SJCRH30 (cell line): ENCODE measurements around the gene SHMT1. TPM values are rescaled to one million over a fixed set of nuclear protein-coding genes. Genes with fewer than 3 reads are reported as not detected.
"Not testable (repeated sequence)": the region's sequence is repeated elsewhere in the genome, so short reads cannot be mapped to it uniquely, and the experiment has no call there.

Experiments
- DNase-seq, 2 experiments: peaks; one replicate each; pipeline ENCODE4 v3.0.0-alpha.2; 2015 to 2020
- H3K27ac ChIP-seq: fragments of 250-450 bp; sonication (Bioruptor Pico); 2 replicates; pipeline ENCODE4 v1.5.1; 2020; ENCODE audit warnings: mild to moderate bottlenecking, moderate library complexity
- H3K27me3 ChIP-seq: fragments of 250-450 bp; sonication (Bioruptor Pico); 2 replicates; pipeline ENCODE4 v1.5.1; 2020; ENCODE audit warnings: mild to moderate bottlenecking, moderate library complexity
- H3K36me3 ChIP-seq: fragments of 250-450 bp; sonication (Bioruptor Pico); 2 replicates; pipeline ENCODE4 v1.5.1; 2020; ENCODE audit warnings: mild to moderate bottlenecking, moderate library complexity
- H3K4me1 ChIP-seq: fragments of 250-450 bp; sonication (Bioruptor Pico); 2 replicates; pipeline ENCODE4 v1.5.1; 2020; ENCODE audit warnings: mild to moderate bottlenecking, moderate library complexity
- H3K4me3 ChIP-seq: fragments of 250-450 bp; sonication (Bioruptor Pico); 2 replicates; pipeline ENCODE4 v1.5.1; 2020; ENCODE audit warnings: mild to moderate bottlenecking, moderate library complexity
- H3K9me3 ChIP-seq: fragments of 250-450 bp; sonication (Bioruptor Pico); replicated peaks from 2 replicates; pipeline ENCODE4 v1.5.1; 2020; ENCODE audit warnings: mild to moderate bottlenecking, moderate library complexity
- total RNA-seq: library from RNA; depleted of rRNA; stranded (reverse); fragments of >200 nt; shearing (Covaris generic); gene quantifications from 2 replicates; pipeline ENCODE4 v1.2.3, GENCODE V29; 2014; rRNA removed

Gene SHMT1
- total RNA-seq, 1 experiment from 2014 or later: 92.6 TPM

DNA sequence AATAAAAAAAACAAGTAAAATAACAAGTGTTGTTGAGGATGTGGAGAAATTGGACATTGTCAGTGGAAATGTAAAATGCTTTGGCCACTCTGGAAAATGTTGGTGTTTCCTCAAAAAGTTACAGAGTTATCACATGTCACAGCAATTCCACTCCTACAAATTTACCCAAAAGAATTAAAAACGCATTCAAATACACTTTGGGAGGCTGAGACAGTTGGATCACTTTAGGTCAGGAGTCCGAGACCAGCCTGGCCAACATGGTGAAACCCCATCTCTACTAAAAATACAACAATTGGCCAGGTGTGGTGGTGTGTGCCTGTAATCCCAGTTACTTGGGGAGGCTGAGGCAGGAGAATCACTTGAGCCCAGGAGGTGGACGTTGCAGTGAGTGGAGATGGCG, 54.1 kb downstream of the SHMT1 start:
- Histone ChIP-seq H3K27me3 (no peaks in the 10 kb centered on the region), H3K27ac (no peak overlapping the region), H3K9me3 (no peaks in the 10 kb centered on the region), H3K4me1 (peaks cover 4% of the 10 kb centered on the region; the same call in 1 of the 2 replicates), H3K4me3 (no peak overlapping the region), H3K36me3 (peaks cover 86% of the 10 kb centered on the region)
- DNase-seq: no peak

GRCh38 chr17:18303206-18303605, 60.1 kb downstream of the SHMT1 start:
- H3K27me3 ChIP-seq, H3K4me3 ChIP-seq, H3K4me1 ChIP-seq, H3K27ac ChIP-seq, H3K9me3 ChIP-seq, DNase-seq: not testable (repeated sequence)
- peaks cover 97% of the 10 kb centered on the region for H3K36me3 ChIP-seq

DNA sequence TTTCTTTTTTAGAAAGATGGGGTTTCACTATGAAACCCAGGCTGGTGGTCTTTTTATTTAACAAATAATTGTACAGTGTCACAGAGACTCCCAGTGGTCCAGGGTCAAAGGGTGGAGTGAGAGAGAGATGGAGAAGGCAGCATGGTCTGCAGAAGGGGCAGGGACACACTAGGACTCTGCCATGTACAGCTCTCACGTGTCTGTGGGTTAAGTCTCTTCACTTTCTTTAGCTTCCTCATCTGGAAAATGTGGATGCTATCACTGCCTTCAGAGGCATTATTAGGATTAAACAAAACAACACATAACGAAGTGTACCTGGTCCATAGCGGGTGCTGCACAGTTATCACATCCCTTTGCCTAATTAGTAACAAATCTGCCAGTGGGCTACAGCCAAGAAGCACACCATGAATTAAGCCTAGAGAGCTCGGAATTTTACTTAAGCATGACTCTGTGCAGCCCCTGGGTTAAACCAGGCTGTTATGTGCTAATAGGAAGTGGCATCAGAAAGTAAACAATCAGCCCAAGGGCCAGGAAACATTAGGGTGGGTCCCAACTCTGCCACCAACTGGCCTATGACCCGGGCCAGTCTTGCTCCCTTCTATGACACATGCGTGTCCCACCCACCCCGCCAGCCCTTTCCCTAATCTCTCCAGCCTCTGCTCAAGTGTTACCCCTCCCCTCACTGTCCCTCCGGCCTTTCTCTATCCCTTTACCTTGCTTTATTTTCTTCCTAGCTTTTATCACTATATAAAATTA, 62.4 kb downstream of the SHMT1 start:
- no peaks in the 10 kb centered on the region for H3K4me1 ChIP-seq
- no peak overlapping the region for H3K4me3 ChIP-seq
- H3K9me3 ChIP-seq: no peaks in the 10 kb centered on the region
- DNase-seq: no peak
- H3K27me3 ChIP-seq: no peaks in the 10 kb centered on the region
- no peak overlapping the region for H3K27ac ChIP-seq
- peaks cover 91% of the 10 kb centered on the region for H3K36me3 ChIP-seq

DNA sequence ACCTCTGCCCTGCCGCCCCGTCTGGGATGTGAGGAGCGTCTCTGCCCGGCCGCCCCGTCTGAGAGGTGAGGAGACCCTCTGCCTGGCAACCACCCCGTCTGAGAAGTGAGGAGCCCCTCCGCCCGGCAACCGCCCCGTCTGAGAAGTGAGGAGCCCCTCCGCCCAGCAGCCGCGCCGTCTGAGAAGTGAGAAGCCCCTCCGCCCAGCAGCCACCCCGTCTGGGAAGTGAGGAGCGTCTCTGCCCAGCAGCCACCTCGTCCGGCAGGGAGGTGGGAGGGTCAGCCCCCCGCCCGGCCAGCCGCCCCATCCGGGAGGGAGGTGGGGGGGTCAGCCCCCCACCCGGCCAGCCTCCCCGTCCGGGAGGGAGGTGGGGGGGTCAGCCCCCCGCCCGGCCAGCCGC, 65.3 kb downstream of the SHMT1 start:
- not testable (repeated sequence) for H3K27ac ChIP-seq, H3K27me3 ChIP-seq, H3K4me1 ChIP-seq, DNase-seq, H3K4me3 ChIP-seq, H3K9me3 ChIP-seq
- H3K36me3 ChIP-seq: peaks cover 90% of the 10 kb centered on the region

DNA sequence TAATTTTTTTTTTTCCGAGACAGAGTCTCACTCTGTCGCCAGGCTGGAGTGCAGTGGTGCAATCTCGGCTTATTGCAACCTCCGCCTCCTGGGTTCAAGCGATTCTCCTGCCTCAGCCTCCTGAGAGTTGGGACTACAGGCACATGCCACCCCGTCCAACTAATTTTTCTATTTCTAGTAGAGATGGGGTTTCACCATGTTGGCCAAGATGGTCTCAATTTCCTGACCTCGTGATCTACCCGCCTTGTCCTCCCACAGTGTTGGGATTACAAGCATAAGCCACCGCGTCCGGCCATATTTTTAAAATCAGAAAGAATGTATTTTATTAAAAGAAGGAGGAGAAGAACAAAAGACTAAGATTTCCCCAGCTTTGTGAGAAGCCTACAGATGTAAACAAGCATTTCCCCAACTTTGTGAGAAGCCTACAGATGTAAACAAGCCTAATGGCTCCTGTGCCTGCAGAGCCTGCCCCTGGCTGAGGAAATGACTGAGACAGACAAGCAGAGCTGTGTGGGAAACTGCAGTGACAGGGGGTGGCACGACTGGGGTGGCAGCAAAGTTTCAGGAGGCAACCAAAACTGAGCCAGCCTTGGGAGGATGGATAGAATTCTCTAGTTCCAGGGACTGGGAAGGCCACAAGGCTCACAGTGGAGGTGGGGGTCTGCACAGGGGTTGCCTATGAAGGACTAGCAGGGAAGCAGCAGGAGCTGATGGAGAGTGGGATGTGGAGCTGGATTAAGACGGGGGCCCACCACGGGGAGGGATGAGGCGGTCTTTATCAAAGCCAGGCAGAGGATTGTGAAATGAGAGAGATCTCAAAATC, 71.4 kb downstream of the SHMT1 start:
- no peaks in the 10 kb centered on the region for H3K27me3 ChIP-seq
- no peak for DNase-seq
- H3K27ac ChIP-seq: no peak overlapping the region
- H3K36me3 ChIP-seq: peaks cover 97% of the 10 kb centered on the region
- no peaks in the 10 kb centered on the region for H3K9me3 ChIP-seq
- H3K4me3 ChIP-seq: no peak overlapping the region
- H3K4me1 ChIP-seq: no peaks in the 10 kb centered on the region

DNA sequence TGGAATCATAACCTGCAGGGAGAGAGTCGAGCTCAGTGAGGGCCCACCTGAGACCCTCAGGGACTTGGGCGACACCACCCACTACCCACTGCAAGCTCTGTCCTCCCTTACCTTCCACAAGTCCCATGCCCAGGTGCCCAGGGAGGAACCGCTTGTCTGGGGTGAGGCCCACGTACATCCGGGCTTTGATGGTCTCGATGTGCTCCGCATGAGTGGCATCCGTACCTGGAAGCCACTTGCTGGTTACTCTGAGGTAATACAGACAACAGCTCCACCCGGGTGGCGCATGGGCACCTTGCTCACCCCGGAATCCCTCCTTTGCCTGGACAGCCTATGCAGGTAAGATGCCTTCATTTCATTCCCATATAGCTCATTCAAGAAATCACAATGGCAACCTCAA, 78.1 kb downstream of the SHMT1 start:
- no peak for DNase-seq
- H3K4me1 ChIP-seq: no peaks in the 10 kb centered on the region
- no peak overlapping the region for H3K27ac ChIP-seq
- H3K9me3 ChIP-seq: no peaks in the 10 kb centered on the region
- H3K4me3 ChIP-seq: no peak overlapping the region
- H3K36me3 ChIP-seq: peaks cover 99% of the 10 kb centered on the region
- H3K27me3 ChIP-seq: no peaks in the 10 kb centered on the region

- no peaks in the 10 kb centered on the region for H3K9me3 ChIP-seq
- H3K4me3 ChIP-seq: no peak overlapping the region
- no peaks in the 10 kb centered on the region for H3K27me3 ChIP-seq
- no peak for DNase-seq
- H3K4me1 ChIP-seq: no peaks in the 10 kb centered on the region
- H3K36me3 ChIP-seq: peaks cover 100% of the 10 kb centered on the region
- no peak overlapping the region for H3K27ac ChIP-seq
Measured at GRCh38 chr17:18281788-18282187, 81.6 kb downstream of the SHMT1 start.

GRCh38 chr17:18280766-18281371, 82.5 kb downstream of the SHMT1 start:
- H3K4me3 ChIP-seq: no peak overlapping the region
- H3K4me1 ChIP-seq: no peaks in the 10 kb centered on the region
- H3K27me3 ChIP-seq: no peaks in the 10 kb centered on the region
- H3K36me3 ChIP-seq: peaks cover 100% of the 10 kb centered on the region
- DNase-seq: no peak
- H3K27ac ChIP-seq: no peak overlapping the region
- H3K9me3 ChIP-seq: no peaks in the 10 kb centered on the region

DNA sequence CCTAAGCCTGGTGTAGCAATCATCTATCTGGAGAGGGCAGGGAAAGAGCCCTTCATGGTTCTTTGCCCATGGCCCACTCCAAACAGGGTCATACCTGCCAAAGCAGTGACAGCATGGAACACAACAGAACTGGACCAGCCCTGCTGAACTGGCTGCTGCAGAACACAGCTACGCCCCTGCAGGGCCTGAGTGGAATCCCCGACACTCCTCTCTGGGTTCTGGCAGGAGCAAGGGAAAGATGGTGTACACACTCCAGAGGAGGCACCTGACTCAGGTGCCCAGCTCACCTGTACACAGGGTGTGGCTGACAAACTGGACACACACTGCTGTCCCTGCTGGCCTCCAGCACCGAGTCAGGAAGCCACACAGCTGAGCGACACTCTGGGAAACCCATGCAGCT, 83.1 kb downstream of the SHMT1 start:
- H3K36me3 ChIP-seq: peaks cover 98% of the 10 kb centered on the region
- no peaks in the 10 kb centered on the region for H3K27me3 ChIP-seq
- H3K27ac ChIP-seq: no peak overlapping the region
- no peak overlapping the region for H3K4me3 ChIP-seq
- no peak for DNase-seq
- no peaks in the 10 kb centered on the region for H3K9me3 ChIP-seq
- H3K4me1 ChIP-seq: no peaks in the 10 kb centered on the region

- H3K9me3 ChIP-seq: no peaks in the 10 kb centered on the region
- H3K27ac ChIP-seq: no peak overlapping the region
- H3K4me1 ChIP-seq: no peaks in the 10 kb centered on the region
- H3K27me3 ChIP-seq: no peaks in the 10 kb centered on the region
- peaks cover 96% of the 10 kb centered on the region for H3K36me3 ChIP-seq
- no peak for DNase-seq
- H3K4me3 ChIP-seq: no peak overlapping the region
Measured at GRCh38 chr17:18278867-18279266, 84.5 kb downstream of the SHMT1 start.

Other genes starting within 250 kb of the SHMT1 start
- 297 and 308 TPM in 2 replicates for gene ALKBH5, start 179.7 kb downstream of the SHMT1 start, total RNA-seq
- gene LLGL1, start 137.9 kb downstream of the SHMT1 start, total RNA-seq: 75.0 and 78.3 TPM in 2 replicates
- gene FLII, start 104.8 kb downstream of the SHMT1 start, total RNA-seq: 270 and 288 TPM in 2 replicates
- 17.5 and 18.4 TPM in 2 replicates for gene MIEF2, start 102.9 kb downstream of the SHMT1 start, total RNA-seq
- gene TOP3A, start 48.6 kb downstream of the SHMT1 start, total RNA-seq: 236 and 239 TPM in 2 replicates
- 41.5 and 45.7 TPM in 2 replicates for gene SMCR8, start 48.3 kb downstream of the SHMT1 start, total RNA-seq
- not detected in 2 replicates for gene EVPLL, start 14.2 kb upstream of the SHMT1 start, total RNA-seq
- not detected in 2 replicates for gene LGALS9C, start 113.2 kb upstream of the SHMT1 start, total RNA-seq